ENCODE measurements around the gene SERPINB11.

DNA sequence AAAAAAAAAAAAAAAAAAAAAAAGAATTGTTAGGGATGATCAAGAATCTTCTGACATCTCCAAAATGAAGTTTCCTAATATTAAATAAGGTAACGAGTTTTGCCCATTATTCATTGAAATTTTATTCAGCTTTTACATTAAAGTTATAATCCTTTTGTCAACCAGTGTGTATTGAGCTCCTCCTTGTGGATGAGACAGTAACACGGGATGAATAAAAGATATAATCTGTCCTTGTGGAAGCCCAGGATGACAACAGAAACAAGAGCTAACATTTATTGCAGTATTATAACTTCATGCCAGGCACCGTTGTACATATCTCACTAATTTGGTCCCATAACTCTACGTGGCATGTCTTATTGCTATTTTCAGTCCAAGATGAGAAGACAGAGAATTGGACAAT, 39.0 kb downstream of the SERPINB11 start:
- TF ChIP-seq, protein P1, sequence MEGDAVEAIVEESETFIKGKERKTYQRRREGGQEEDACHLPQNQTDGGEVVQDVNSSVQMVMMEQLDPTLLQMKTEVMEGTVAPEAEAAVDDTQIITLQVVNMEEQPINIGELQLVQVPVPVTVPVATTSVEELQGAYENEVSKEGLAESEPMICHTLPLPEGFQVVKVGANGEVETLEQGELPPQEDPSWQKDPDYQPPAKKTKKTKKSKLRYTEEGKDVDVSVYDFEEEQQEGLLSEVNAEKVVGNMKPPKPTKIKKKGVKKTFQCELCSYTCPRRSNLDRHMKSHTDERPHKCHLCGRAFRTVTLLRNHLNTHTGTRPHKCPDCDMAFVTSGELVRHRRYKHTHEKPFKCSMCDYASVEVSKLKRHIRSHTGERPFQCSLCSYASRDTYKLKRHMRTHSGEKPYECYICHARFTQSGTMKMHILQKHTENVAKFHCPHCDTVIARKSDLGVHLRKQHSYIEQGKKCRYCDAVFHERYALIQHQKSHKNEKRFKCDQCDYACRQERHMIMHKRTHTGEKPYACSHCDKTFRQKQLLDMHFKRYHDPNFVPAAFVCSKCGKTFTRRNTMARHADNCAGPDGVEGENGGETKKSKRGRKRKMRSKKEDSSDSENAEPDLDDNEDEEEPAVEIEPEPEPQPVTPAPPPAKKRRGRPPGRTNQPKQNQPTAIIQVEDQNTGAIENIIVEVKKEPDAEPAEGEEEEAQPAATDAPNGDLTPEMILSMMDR (IDR thresholded peaks at IDR 0.05; ENCODE audit: low read depth, low read length, missing input control): peak; percentile 46
- TF ChIP-seq RXRA (IDR thresholded peaks at IDR 0.05): no peak
- TF ChIP-seq RAD21 (IDR thresholded peaks at IDR 0.05): peak; percentile 82 to 84
- TF ChIP-seq, protein P2, sequence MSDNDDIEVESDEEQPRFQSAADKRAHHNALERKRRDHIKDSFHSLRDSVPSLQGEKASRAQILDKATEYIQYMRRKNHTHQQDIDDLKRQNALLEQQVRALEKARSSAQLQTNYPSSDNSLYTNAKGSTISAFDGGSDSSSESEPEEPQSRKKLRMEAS (IDR thresholded peaks at IDR 0.05): no peak
- TF ChIP-seq, protein P3, sequence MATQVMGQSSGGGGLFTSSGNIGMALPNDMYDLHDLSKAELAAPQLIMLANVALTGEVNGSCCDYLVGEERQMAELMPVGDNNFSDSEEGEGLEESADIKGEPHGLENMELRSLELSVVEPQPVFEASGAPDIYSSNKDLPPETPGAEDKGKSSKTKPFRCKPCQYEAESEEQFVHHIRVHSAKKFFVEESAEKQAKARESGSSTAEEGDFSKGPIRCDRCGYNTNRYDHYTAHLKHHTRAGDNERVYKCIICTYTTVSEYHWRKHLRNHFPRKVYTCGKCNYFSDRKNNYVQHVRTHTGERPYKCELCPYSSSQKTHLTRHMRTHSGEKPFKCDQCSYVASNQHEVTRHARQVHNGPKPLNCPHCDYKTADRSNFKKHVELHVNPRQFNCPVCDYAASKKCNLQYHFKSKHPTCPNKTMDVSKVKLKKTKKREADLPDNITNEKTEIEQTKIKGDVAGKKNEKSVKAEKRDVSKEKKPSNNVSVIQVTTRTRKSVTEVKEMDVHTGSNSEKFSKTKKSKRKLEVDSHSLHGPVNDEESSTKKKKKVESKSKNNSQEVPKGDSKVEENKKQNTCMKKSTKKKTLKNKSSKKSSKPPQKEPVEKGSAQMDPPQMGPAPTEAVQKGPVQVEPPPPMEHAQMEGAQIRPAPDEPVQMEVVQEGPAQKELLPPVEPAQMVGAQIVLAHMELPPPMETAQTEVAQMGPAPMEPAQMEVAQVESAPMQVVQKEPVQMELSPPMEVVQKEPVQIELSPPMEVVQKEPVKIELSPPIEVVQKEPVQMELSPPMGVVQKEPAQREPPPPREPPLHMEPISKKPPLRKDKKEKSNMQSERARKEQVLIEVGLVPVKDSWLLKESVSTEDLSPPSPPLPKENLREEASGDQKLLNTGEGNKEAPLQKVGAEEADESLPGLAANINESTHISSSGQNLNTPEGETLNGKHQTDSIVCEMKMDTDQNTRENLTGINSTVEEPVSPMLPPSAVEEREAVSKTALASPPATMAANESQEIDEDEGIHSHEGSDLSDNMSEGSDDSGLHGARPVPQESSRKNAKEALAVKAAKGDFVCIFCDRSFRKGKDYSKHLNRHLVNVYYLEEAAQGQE (IDR thresholded peaks at IDR 0.05): no peak
- no peak for TF ChIP-seq JUND (IDR thresholded peaks at IDR 0.05)
- TF ChIP-seq YY1 (IDR thresholded peaks at IDR 0.05): no peak
- TF ChIP-seq, protein P4, sequence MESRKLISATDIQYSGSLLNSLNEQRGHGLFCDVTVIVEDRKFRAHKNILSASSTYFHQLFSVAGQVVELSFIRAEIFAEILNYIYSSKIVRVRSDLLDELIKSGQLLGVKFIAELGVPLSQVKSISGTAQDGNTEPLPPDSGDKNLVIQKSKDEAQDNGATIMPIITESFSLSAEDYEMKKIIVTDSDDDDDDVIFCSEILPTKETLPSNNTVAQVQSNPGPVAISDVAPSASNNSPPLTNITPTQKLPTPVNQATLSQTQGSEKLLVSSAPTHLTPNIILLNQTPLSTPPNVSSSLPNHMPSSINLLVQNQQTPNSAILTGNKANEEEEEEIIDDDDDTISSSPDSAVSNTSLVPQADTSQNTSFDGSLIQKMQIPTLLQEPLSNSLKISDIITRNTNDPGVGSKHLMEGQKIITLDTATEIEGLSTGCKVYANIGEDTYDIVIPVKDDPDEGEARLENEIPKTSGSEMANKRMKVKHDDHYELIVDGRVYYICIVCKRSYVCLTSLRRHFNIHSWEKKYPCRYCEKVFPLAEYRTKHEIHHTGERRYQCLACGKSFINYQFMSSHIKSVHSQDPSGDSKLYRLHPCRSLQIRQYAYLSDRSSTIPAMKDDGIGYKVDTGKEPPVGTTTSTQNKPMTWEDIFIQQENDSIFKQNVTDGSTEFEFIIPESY (IDR thresholded peaks at IDR 0.05): no peak
- no peak for TF ChIP-seq GABPA (IDR thresholded peaks at IDR 0.05 in 1 of 2, conservative IDR thresholded peaks at IDR 0.05 in 1 of 2)
- TF ChIP-seq TAF1 (conservative IDR thresholded peaks at IDR 0.05): no peak
- TF ChIP-seq SP1 (IDR thresholded peaks at IDR 0.05): no peak
- TF ChIP-seq HNF4A (conservative IDR thresholded peaks at IDR 0.05): no peak
- no peak for TF ChIP-seq EGR1 (IDR thresholded peaks at IDR 0.05; ENCODE audit: low read depth in 2 of 2)
- TF ChIP-seq, protein P5, sequence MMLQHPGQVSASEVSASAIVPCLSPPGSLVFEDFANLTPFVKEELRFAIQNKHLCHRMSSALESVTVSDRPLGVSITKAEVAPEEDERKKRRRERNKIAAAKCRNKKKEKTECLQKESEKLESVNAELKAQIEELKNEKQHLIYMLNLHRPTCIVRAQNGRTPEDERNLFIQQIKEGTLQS (IDR thresholded peaks at IDR 0.05): no peak
